Stimulated activated CD4-positive, alpha-beta T cell treated with anti-CD3 and anti-CD28 coated beads, Interleukin-1b, Interleukin-23, amount 100 ng/mL, for 24 hours (primary cell): ENCODE results near the gene POSTN.

Experiments used
- DNase-seq, 4 experiments: peaks; one replicate each; pipeline ENCODE4 v3.0.0-alpha.2; 2020; ENCODE audit warnings: low read depth in 4 of 4, low spot score in 1 of 4

The POSTN gene

DNA sequence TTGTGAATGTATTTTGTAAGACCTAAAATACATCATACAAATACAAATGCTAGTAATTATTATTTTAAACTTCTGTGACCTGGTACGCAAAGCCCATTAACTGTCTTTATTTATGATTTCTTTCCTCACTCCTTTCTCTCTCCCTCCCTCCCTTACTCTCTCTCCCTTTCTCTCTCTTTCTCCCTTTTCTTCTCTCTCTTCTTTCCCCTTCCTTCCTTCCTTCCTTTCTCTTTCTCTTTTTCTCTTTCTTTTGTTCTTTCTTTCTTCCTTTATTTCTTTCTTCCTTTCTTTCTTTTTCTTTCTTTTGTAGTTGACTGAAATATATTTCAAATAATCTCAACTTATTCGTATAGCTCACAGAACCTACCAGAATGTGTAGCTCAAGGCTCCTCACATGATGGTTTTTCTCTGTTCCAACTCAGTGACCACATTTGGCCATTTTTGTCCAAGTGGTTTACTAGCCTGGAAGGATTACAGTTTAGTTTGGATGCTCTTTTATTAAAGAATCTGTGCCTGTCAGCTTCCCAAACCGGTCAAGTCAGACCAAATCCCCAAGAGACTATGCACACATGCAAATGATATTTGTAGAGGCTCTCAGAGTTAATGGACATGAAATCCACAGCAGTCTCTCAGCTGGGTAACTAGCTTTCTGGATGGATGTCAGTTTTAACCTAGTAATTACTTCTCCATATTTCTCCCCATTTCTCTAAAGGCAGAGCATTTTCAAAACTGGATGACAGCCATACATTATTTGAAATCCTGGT, 71.7 kb downstream of the POSTN start:
- DNase-seq = no peak

DNA sequence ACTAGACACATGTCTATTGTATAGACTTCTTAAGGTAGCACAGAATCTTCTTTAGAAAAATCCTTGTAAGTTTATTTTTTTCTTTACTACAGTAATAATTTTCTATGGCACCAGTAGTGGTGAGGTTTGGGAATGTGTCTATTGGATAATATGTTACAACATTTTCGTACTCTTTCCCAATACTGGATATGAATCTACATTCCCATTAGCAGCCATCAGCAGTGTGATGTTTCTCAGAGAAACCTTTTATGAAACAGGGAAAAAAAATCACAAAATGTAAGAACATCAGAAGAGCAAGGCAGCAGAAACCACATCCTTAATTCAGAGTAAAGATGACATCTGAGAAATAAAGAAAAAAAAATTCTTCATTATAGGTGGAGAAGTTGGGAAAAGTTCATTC, 83.3 kb downstream of the POSTN start:
- DNase-seq = no peak
